Measurements from ENCODE around the gene CC2D1A.

CC2D1A gene

GRCh38 chr19:13979244-13979615, 73.2 kb downstream of the CC2D1A start:
- DNase-seq (ENCODE audit: low spot score), result no peak

- no peak for DNase-seq (ENCODE audit: low spot score)
These were observed 73.7 kb downstream of the CC2D1A start for GRCh38 chr19:13979686-13980085.

GRCh38 chr19:13980340-13980739, 74.3 kb downstream of the CC2D1A start:
- no peak for DNase-seq (ENCODE audit: low spot score)

Small RNAs within 50 kb of the gene (small RNA-seq; reads per million reads assigned to genes)
- gene MIR181C (37.2 to 673 reads per million in 2 experiments), gene MIR181D (40.7 to 666 reads per million in 2 experiments)

Data from SK-N-DZ (cell line).